ENCODE data around the gene CACNA2D4. TPM values are rescaled to one million over a fixed set of nuclear protein-coding genes. Genes with fewer than 3 reads are reported as not detected.
A peak's percentile ranks its signal among the peaks of the same experiment; 100 is the strongest.

Gene CACNA2D4
- total and polyA plus RNA-seq, 7 donors = 2.8 to 5.8 (median 3.6) TPM

GRCh38 chr12:1924996-1925683 is 6.7 kb upstream of the CACNA2D4 start:
- Histone ChIP-seq H3K36me3 (no peaks in the 10 kb centered on the region), H3K4me1 (peaks cover 0 to 45% (median 41%) of the 10 kb centered on the region in 4 donors), H3K27me3 (no peaks in the 10 kb centered on the region), H3K4me3 (no peak overlapping the region), H3K9me3 (no peaks in the 10 kb centered on the region), H3K27ac (peak overlapping the region; percentile 27 to 79 (median 56))
- 59 to 71% methylated on average over 7 of the region's 7 CpGs for WGBS, 2 donors
- TF ChIP-seq POLR2AphosphoS5 (IDR thresholded peaks at IDR 0.05) = no peak
- TF ChIP-seq, protein P1, sequence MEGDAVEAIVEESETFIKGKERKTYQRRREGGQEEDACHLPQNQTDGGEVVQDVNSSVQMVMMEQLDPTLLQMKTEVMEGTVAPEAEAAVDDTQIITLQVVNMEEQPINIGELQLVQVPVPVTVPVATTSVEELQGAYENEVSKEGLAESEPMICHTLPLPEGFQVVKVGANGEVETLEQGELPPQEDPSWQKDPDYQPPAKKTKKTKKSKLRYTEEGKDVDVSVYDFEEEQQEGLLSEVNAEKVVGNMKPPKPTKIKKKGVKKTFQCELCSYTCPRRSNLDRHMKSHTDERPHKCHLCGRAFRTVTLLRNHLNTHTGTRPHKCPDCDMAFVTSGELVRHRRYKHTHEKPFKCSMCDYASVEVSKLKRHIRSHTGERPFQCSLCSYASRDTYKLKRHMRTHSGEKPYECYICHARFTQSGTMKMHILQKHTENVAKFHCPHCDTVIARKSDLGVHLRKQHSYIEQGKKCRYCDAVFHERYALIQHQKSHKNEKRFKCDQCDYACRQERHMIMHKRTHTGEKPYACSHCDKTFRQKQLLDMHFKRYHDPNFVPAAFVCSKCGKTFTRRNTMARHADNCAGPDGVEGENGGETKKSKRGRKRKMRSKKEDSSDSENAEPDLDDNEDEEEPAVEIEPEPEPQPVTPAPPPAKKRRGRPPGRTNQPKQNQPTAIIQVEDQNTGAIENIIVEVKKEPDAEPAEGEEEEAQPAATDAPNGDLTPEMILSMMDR (IDR thresholded peaks at IDR 0.05) = no peak
- no peak for TF ChIP-seq POLR2A (IDR thresholded peaks at IDR 0.05)
- TF ChIP-seq EP300 (IDR thresholded peaks at IDR 0.05) = no peak
- DNase-seq = peak; percentile 55
- intact Hi-C loops (cut with DNase I) = no loop called here

- no peak for DNase-seq
- TF ChIP-seq POLR2A (IDR thresholded peaks at IDR 0.05) (no peak), POLR2AphosphoS5 (IDR thresholded peaks at IDR 0.05) (no peak), EP300 (IDR thresholded peaks at IDR 0.05) (no peak)
- TF ChIP-seq, protein P1 (IDR thresholded peaks at IDR 0.05) = no peak
- WGBS, 2 donors = 80 to 84% methylated on average over 12 of the region's 12 CpGs
- no peaks in the 10 kb centered on the region for H3K9me3 ChIP-seq
- H3K27me3 ChIP-seq = no peaks in the 10 kb centered on the region
- no peaks in the 10 kb centered on the region for H3K36me3 ChIP-seq
- no peak overlapping the region for H3K27ac ChIP-seq
- intact Hi-C loops (cut with DNase I) = no loop called here
- H3K4me3 ChIP-seq = no peak overlapping the region
- peaks cover 0 to 35% (median 30%) of the 10 kb centered on the region in 4 donors for H3K4me1 ChIP-seq
These were observed 4.5 kb upstream of the CACNA2D4 start for GRCh38 chr12:1922985-1923384.

- Histone ChIP-seq H3K36me3 (no peaks in the 10 kb centered on the region), H3K27ac (no peak overlapping the region), H3K4me3 (no peak overlapping the region), H3K27me3 (no peaks in the 10 kb centered on the region), H3K9me3 (no peaks in the 10 kb centered on the region), H3K4me1 (peaks cover 0 to 35% (median 27%) of the 10 kb centered on the region in 4 donors)
- DNase-seq = peak; percentile 58
- no peak for TF ChIP-seq EP300 (IDR thresholded peaks at IDR 0.05)
- no peak for TF ChIP-seq POLR2A (IDR thresholded peaks at IDR 0.05)
- no peak for TF ChIP-seq POLR2AphosphoS5 (IDR thresholded peaks at IDR 0.05)
- TF ChIP-seq, protein P1 (IDR thresholded peaks at IDR 0.05) = no peak
- intact Hi-C loops (cut with DNase I) = no loop called here
- 66 to 67% methylated on average over 40 of the region's 40 CpGs for WGBS, 2 donors
These were observed 3.7 kb upstream of the CACNA2D4 start for GRCh38 chr12:1922075-1922709.

DNA sequence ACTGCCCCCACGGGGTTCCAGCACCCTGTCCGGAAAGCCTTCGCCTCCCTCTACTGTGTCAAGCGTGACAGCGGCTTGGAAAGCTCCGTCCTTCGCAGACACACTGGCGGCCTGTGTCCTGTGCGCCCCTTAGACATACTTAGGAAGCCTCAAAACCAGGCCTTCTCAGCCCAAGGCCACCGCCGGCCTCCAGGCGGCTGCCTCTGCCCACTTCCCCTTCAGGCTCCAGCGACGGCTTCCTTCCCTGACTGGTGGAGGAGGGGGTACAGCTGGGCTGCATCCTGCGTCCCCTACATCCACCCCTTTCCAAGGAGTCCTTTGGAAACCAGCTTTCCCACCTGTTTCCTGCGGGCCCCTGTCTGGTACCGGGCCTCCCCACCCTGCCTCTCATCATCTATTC is 2.5 kb upstream of the CACNA2D4 start:
- no peak overlapping the region for H3K4me3 ChIP-seq
- TF ChIP-seq POLR2AphosphoS5 (IDR thresholded peaks at IDR 0.05) = no peak
- no peak for TF ChIP-seq EP300 (IDR thresholded peaks at IDR 0.05)
- TF ChIP-seq, protein P1 (IDR thresholded peaks at IDR 0.05) = no peak
- TF ChIP-seq POLR2A (IDR thresholded peaks at IDR 0.05) = no peak
- WGBS, 2 donors = 58 to 84% methylated on average over 17 of the region's 17 CpGs
- DNase-seq = peak; percentile 67
- peaks cover 0 to 30% (median 28%) of the 10 kb centered on the region in 4 donors for H3K4me1 ChIP-seq
- H3K27me3 ChIP-seq = no peaks in the 10 kb centered on the region
- no peaks in the 10 kb centered on the region for H3K9me3 ChIP-seq
- no peaks in the 10 kb centered on the region for H3K36me3 ChIP-seq
- intact Hi-C loops (cut with DNase I) = no loop called here
- H3K27ac ChIP-seq = no peak overlapping the region

Measured in sigmoid colon (tissue), 7 donors.